Natural killer cell (primary cell): Measurements from ENCODE around the gene MIDN. TPM values are rescaled to one million over a fixed set of nuclear protein-coding genes. Genes with fewer than 3 reads are reported as not detected.

Experiments used
- ATAC-seq, 3 donors: fragments of 150-1000 bp in 2 of 3; fragments of 200-7000 bp in 1 of 3; cut with Tn5 transposase; 1 replicate in 1 of 3; 2 replicates in 2 of 3; pipeline ENCODE4 v1.10.0; 2021; ENCODE audit warnings: mild to moderate bottlenecking in 2 of 3, moderate library complexity in 2 of 3
- DNase-seq, 2 donors: peaks; one replicate each; pipeline versions ENCODE4 v3.0.0 to v3.0.0-alpha.2; 2013 to 2021; ENCODE audit warnings: mixed read lengths in 1 of 2
- H3K27ac ChIP-seq: one replicate; pipeline ENCODE4 v1.5.1; 2013; ENCODE audit warnings: mild to moderate bottlenecking, low read length
- H3K27me3 ChIP-seq: one replicate; pipeline ENCODE4 v1.6.1; 2013; ENCODE audit warnings: low read length; ENCODE audit not compliant: control insufficient read depth, insufficient read depth
- H3K36me3 ChIP-seq: one replicate; pipeline ENCODE4 v1.6.1; 2013; ENCODE audit warnings: low read length; ENCODE audit not compliant: control insufficient read depth, insufficient read depth
- H3K4me1 ChIP-seq: one replicate; pipeline ENCODE4 v1.6.1; 2013; ENCODE audit warnings: low read length; ENCODE audit not compliant: control insufficient read depth, insufficient read depth
- H3K4me3 ChIP-seq: one replicate; pipeline ENCODE4 v1.5.1; 2013; ENCODE audit warnings: low read length
- H3K9me3 ChIP-seq: one replicate; pipeline ENCODE4 v1.6.1; 2013; ENCODE audit warnings: low read length; ENCODE audit not compliant: control insufficient read depth, insufficient read depth
- H3K27ac Mint-ChIP-seq, 2 donors: one replicate each; pipeline ENCODE4 v1.8.0; 2022; ENCODE audit warnings: mild to moderate bottlenecking in 2 of 2, mixed read lengths in 2 of 2, moderate library complexity in 1 of 2
- H3K27me3 Mint-ChIP-seq, 2 donors: one replicate each; pipeline ENCODE4 v1.8.0; 2022; ENCODE audit warnings: low read depth in 2 of 2, mixed read lengths in 2 of 2
- H3K36me3 Mint-ChIP-seq: one replicate; pipeline ENCODE4 v1.8.0; 2022; ENCODE audit warnings: mixed read lengths
- H3K4me1 Mint-ChIP-seq, 2 donors: one replicate each; pipeline ENCODE4 v1.8.0; 2022; ENCODE audit warnings: mixed read lengths in 2 of 2
- H3K4me3 Mint-ChIP-seq: one replicate; pipeline ENCODE4 v1.8.0; 2022; ENCODE audit warnings: mild to moderate bottlenecking, moderate library complexity, mixed read lengths
- H3K9me3 Mint-ChIP-seq, 2 donors: one replicate each; pipeline ENCODE4 v1.8.0; 2022; ENCODE audit warnings: mixed read lengths in 2 of 2
- WGBS: methylation state at CpG from one replicate; pipeline ENCODE4 v1.1.7; 2013; ENCODE audit warnings: missing lambda C conversion rate; ENCODE audit not compliant: insufficient coverage; 5-methylcytosine and 5-hydroxymethylcytosine counted together
- intact Hi-C: fragments of 100-400 bp; cut with micrococcal nuclease; formaldehyde crosslinking; loops from one replicate; pipeline ENCODE4 v1.14.2; 2022
- total RNA-seq, 4 donors: library from RNA; stranded (reverse); fragments of 120-200 nt in 1 of 4; gene quantifications; one replicate each; pipeline versions ENCODE4 v1.2.3 to v1.2.4, GENCODE V29; 2013 to 2022
- TF ChIP-seq, protein P1 (sequence below): fragments of 200-600 bp; IDR thresholded peaks from one replicate; pipeline ENCODE4 v1.8.0; 2022; ENCODE audit warnings: antibody characterized with exemption

Gene MIDN
- total RNA-seq, 3 donors from 2014 or later (not counting 1 experiment from before 2014, with no cell fraction given) = 296 to 367 (median 314) TPM

DNA sequence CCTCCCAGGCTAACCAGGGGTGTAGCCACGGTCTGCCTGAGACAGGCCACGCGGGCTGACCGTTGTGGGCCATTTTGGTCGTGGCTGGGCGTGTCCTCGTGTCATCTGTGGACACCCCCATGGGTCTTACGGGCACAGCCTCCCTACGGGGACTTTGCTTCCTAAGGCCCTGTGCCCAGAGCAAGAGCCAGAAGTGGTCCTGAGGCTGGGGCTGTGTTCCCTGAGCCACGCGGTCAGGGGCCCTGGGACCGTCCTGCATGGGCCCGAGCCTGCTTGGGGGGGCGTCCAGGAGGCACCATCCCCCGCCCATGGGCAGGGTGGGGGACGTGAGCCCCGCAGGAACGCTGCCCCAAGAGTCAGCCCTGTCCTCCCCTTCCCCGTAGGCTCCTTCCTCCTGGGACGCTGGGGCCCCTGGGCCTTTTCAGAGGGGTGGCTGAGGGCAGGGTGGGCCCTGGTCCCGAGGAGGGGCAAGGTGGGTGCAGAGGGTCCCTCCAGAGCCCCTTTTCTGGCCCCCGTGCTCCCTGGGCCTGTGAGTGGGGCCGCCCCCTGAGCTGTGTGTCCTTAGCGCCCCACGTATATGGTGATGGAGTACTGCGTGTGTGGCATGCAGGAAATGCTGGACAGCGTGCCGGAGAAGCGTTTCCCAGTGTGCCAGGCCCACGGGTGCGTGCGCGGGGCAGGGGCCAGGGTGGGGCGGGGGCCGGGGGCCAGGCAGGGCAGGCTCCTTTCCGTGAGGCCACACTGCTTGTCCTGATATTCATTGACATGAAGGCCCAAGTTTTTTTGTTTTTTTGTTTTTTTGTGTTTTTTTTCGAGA lies 29.4 kb upstream of the MIDN start:
- Mint-ChIP-seq H3K36me3 (no peaks in the 10 kb centered on the region), H3K27me3 (no peaks in the 10 kb centered on the region), H3K4me1 (peaks cover 5% of the 10 kb centered on the region in 2 donors), H3K4me3 (no peak overlapping the region), H3K9me3 (no peaks in the 10 kb centered on the region), H3K27ac (no peak overlapping the region)
- WGBS = 94% methylated on average over 37 of the region's 37 CpGs
- no peaks in the 10 kb centered on the region for H3K9me3 ChIP-seq
- H3K27ac ChIP-seq = no peak overlapping the region
- intact Hi-C loops = no loop called here
- H3K27me3 ChIP-seq = no peaks in the 10 kb centered on the region
- peaks cover 28% of the 10 kb centered on the region for H3K36me3 ChIP-seq
- DNase-seq = no peak
- peaks cover 8% of the 10 kb centered on the region for H3K4me1 ChIP-seq
- H3K4me3 ChIP-seq = no peak overlapping the region
- TF ChIP-seq, protein P1, sequence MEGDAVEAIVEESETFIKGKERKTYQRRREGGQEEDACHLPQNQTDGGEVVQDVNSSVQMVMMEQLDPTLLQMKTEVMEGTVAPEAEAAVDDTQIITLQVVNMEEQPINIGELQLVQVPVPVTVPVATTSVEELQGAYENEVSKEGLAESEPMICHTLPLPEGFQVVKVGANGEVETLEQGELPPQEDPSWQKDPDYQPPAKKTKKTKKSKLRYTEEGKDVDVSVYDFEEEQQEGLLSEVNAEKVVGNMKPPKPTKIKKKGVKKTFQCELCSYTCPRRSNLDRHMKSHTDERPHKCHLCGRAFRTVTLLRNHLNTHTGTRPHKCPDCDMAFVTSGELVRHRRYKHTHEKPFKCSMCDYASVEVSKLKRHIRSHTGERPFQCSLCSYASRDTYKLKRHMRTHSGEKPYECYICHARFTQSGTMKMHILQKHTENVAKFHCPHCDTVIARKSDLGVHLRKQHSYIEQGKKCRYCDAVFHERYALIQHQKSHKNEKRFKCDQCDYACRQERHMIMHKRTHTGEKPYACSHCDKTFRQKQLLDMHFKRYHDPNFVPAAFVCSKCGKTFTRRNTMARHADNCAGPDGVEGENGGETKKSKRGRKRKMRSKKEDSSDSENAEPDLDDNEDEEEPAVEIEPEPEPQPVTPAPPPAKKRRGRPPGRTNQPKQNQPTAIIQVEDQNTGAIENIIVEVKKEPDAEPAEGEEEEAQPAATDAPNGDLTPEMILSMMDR = no peak
- ATAC-seq = no peak

DNA sequence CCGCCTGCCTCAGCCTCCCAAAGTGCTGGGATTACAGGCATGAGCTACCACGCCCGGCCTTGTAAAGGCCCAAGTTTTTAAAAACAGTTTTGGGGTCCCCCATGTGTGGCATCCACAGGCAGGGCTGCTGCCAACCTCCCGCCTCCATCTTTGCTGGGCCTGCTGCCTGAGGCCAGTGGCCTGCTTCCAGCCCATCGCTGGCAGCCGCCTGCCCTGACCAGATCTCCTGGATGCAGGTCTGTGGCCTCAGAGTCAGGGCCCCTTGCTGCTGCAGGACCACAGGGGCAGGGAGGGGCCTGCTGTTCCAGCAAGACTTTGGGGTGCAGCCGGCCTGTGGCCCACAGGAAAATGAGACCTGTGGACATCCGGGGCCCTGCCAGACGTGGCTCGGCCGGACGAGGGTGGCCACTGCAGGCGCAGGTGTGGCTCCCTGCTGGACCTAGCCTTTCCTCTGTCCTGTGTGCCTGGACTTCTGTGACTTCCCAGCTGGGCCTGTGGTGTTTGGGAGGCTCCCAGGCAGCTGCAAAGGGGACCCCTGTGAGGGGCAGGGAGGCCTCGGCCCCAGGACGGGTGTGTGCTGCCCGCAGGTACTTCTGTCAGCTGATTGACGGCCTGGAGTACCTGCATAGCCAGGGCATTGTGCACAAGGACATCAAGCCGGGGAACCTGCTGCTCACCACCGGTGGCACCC lies 28.5 kb upstream of the MIDN start:
- H3K27me3 ChIP-seq = no peaks in the 10 kb centered on the region
- no peaks in the 10 kb centered on the region for H3K36me3 Mint-ChIP-seq
- no peaks in the 10 kb centered on the region for H3K4me1 ChIP-seq
- DNase-seq (no peak), ATAC-seq (no peak)
- no peak overlapping the region for H3K4me3 ChIP-seq
- H3K27ac ChIP-seq = no peak overlapping the region
- H3K4me1 Mint-ChIP-seq = no peaks in the 10 kb centered on the region
- TF ChIP-seq, protein P1 = no peak
- H3K27me3 Mint-ChIP-seq = no peaks in the 10 kb centered on the region
- intact Hi-C loops = no loop called here
- H3K36me3 ChIP-seq = peaks cover 32% of the 10 kb centered on the region
- no peaks in the 10 kb centered on the region for H3K9me3 Mint-ChIP-seq
- 97% methylated on average over 19 of the region's 19 CpGs for WGBS
- no peaks in the 10 kb centered on the region for H3K9me3 ChIP-seq
- H3K4me3 Mint-ChIP-seq = no peak overlapping the region
- no peak overlapping the region for H3K27ac Mint-ChIP-seq

DNA sequence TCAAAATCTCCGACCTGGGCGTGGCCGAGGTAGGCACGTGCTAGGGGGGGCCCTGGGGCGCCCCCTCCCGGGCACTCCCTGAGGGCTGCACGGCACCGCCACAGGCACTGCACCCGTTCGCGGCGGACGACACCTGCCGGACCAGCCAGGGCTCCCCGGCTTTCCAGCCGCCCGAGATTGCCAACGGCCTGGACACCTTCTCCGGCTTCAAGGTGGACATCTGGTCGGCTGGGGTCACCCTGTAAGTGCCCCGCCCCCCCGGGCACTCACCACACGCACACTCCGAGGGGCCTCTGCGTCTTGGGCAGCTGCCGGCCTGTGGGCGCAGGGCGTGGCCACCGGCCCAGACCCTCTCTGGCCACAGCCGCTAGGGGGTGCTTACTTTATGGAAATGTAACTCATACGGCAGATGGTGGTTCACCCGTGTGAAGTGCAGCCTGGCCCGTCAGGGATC lies 27.9 kb upstream of the MIDN start:
- H3K27me3 ChIP-seq = no peaks in the 10 kb centered on the region
- TF ChIP-seq, protein P1 = no peak
- H3K4me1 ChIP-seq = no peaks in the 10 kb centered on the region
- no peaks in the 10 kb centered on the region for H3K9me3 Mint-ChIP-seq
- 96% methylated on average over 33 of the region's 33 CpGs for WGBS
- peaks cover 32% of the 10 kb centered on the region for H3K36me3 ChIP-seq
- H3K9me3 ChIP-seq = no peaks in the 10 kb centered on the region
- intact Hi-C loops = no loop called here
- no peak overlapping the region for H3K4me3 Mint-ChIP-seq
- no peak for ATAC-seq
- no peaks in the 10 kb centered on the region for H3K36me3 Mint-ChIP-seq
- no peaks in the 10 kb centered on the region for H3K27me3 Mint-ChIP-seq
- no peaks in the 10 kb centered on the region for H3K4me1 Mint-ChIP-seq
- no peak overlapping the region for H3K4me3 ChIP-seq
- no peak overlapping the region for H3K27ac ChIP-seq
- no peak overlapping the region for H3K27ac Mint-ChIP-seq
- no peak for DNase-seq
